SK-N-MC (cell line): ENCODE data around the gene DOCK1.
"Not testable (repeated sequence)": the region's sequence is repeated elsewhere in the genome, so short reads cannot be mapped to it uniquely, and the experiment has no call there.

ENCODE experiments used
- DNase-seq: peaks from one replicate; pipeline ENCODE4 v3.0.0-alpha.2; 2011; ENCODE audit warnings: low read depth, low spot score
- H3K27ac ChIP-seq: fragments of 200-600 bp; sonication (generic); 2 replicates; pipeline ENCODE4 v1.5.1; 2016; ENCODE audit warnings: mixed run types
- H3K36me3 ChIP-seq: fragments of 200-600 bp; sonication (generic); 2 replicates; pipeline ENCODE4 v1.6.1; 2017; ENCODE audit warnings: antibody characterized with exemption, low read length, mixed read lengths; ENCODE audit not compliant: insufficient read depth
- H3K4me3 ChIP-seq: fragments of 200-600 bp; sonication (generic); 2 replicates; pipeline ENCODE4 v1.5.1; 2016
- H3K9ac ChIP-seq: fragments of 200-600 bp; sonication (generic); 2 replicates; pipeline ENCODE4 v1.8.0; 2017; ENCODE audit warnings: mixed run types, mixed read lengths; ENCODE audit not compliant: insufficient read length
- H3K9me3 ChIP-seq: fragments of 200-600 bp; sonication (generic); 2 replicates; pipeline ENCODE4 v1.6.1; 2017; ENCODE audit warnings: low read depth, mild to moderate bottlenecking, antibody characterized with exemption, low read length, moderate library complexity, mixed read lengths
- EZH2 ChIP-seq: fragments of 200-600 bp; sonication (generic); IDR thresholded peaks from one replicate; pipeline ENCODE4 v1.6.1; 2017; ENCODE audit warnings: antibody characterized with exemption
- FOXP2 ChIP-seq: optimal IDR thresholded peaks from 2 replicates; pipeline ENCODE3; 2011; ENCODE audit warnings: mild to moderate bottlenecking, moderate library complexity; ENCODE audit not compliant: insufficient read depth; ENCODE audit errors: extremely low read length, control extremely low read depth
- POLR2AphosphoS5 ChIP-seq: IDR thresholded peaks from 2 replicates; pipeline ENCODE4 v1.6.1; 2012; ENCODE audit warnings: mild to moderate bottlenecking, low read depth, low read length, borderline replicate concordance

Gene DOCK1

DNA sequence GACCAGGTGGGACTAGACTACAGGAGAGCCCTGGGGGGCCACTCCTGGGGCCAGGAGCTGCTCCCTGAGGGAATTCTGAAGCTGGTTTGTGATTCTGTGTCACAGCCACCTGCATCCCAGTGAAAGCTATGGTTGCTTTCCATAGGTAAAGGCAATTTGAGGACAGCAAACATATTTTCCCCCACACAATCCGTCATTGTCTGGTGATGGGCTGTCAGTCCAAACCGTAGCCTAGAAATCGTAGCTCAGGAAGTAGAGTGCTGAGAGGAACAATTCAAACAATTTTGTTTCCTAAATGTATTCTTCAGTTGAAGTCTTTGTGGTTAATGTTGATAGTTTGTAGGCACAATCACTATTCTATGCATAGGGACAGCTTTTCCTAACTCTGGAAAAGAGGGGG is 397.1 kb downstream of the DOCK1 start:
- no peak for DNase-seq
- no peak overlapping the region for H3K27ac ChIP-seq
- no peak overlapping the region for H3K9ac ChIP-seq
- TF ChIP-seq FOXP2 = no peak
- no peak for TF ChIP-seq POLR2AphosphoS5
- no peak for TF ChIP-seq EZH2
- no peaks in the 10 kb centered on the region for H3K36me3 ChIP-seq
- H3K4me3 ChIP-seq = no peak overlapping the region
- no peaks in the 10 kb centered on the region for H3K9me3 ChIP-seq

- Histone ChIP-seq H3K4me3 (no peak overlapping the region), H3K36me3 (no peaks in the 10 kb centered on the region), H3K9me3 (no peaks in the 10 kb centered on the region), H3K27ac (no peak overlapping the region), H3K9ac (no peak overlapping the region)
- DNase-seq = no peak
- TF ChIP-seq FOXP2 = no peak
- no peak for TF ChIP-seq EZH2
- TF ChIP-seq POLR2AphosphoS5 = no peak
These were observed 397.9 kb downstream of the DOCK1 start for GRCh38 chr10:127303105-127303504.

- TF ChIP-seq EZH2 (no peak), FOXP2 (no peak), POLR2AphosphoS5 (no peak)
- Histone ChIP-seq H3K27ac (no peak overlapping the region), H3K4me3 (no peak overlapping the region)
These were observed 398.5 kb downstream of the DOCK1 start for GRCh38 chr10:127303746-127304145.

GRCh38 chr10:127306479-127306878 is 401.3 kb downstream of the DOCK1 start:
- Histone ChIP-seq H3K9me3 (no peaks in the 10 kb centered on the region), H3K9ac (no peak overlapping the region), H3K4me3 (no peak overlapping the region), H3K27ac (no peak overlapping the region), H3K36me3 (no peaks in the 10 kb centered on the region)
- DNase-seq = no peak
- TF ChIP-seq EZH2 (no peak), FOXP2 (no peak), POLR2AphosphoS5 (no peak)

More at GRCh38 chr10:127303746-127304145, 398.5 kb downstream of the DOCK1 start:
- Histone ChIP-seq H3K9me3 (no peaks in the 10 kb centered on the region), H3K36me3 (no peaks in the 10 kb centered on the region), H3K9ac (no peak overlapping the region)
- no peak for DNase-seq

- Histone ChIP-seq H3K4me3 (no peak overlapping the region), H3K36me3 (no peaks in the 10 kb centered on the region), H3K9me3 (no peaks in the 10 kb centered on the region), H3K27ac (no peak overlapping the region), H3K9ac (no peak overlapping the region)
- DNase-seq = no peak
- no peak for TF ChIP-seq POLR2AphosphoS5
- no peak for TF ChIP-seq FOXP2
- TF ChIP-seq EZH2 = no peak
These were observed 402.1 kb downstream of the DOCK1 start for GRCh38 chr10:127307338-127307737.

- TF ChIP-seq POLR2AphosphoS5 (no peak), FOXP2 (no peak), EZH2 (no peak)
- H3K9ac ChIP-seq = no peak overlapping the region
- no peak overlapping the region for H3K4me3 ChIP-seq
- H3K36me3 ChIP-seq = no peaks in the 10 kb centered on the region
- no peak for DNase-seq
- no peaks in the 10 kb centered on the region for H3K9me3 ChIP-seq
- no peak overlapping the region for H3K27ac ChIP-seq
These were observed 402.8 kb downstream of the DOCK1 start for GRCh38 chr10:127308031-127308430.

GRCh38 chr10:127309619-127310018 is 404.4 kb downstream of the DOCK1 start:
- H3K36me3 ChIP-seq, DNase-seq, H3K27ac ChIP-seq, H3K9me3 ChIP-seq, H3K9ac ChIP-seq, H3K4me3 ChIP-seq: not testable (repeated sequence)

DNA sequence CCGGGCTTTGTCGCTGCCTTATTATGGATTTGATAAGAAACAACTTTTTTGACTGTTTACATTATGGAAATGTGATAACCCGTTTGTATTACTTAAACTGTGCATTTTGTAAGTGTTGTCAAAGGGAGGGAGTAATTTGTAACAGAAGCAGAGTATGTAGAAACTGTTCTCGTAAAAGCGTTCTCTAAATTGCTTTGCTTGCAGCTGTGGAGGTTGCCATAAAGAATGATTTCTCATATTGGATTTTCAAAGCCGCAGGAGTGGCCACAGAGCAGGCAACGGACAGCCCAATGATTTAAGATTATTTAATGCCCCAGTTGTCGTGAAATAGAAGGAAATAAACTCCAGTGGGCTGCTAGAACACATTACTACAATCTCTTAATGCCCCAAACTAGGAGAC is 405.2 kb downstream of the DOCK1 start:
- no peaks in the 10 kb centered on the region for H3K36me3 ChIP-seq
- DNase-seq = no peak
- H3K9me3 ChIP-seq = no peaks in the 10 kb centered on the region
- H3K9ac ChIP-seq = no peak overlapping the region
- H3K4me3 ChIP-seq = no peak overlapping the region
- TF ChIP-seq POLR2AphosphoS5 (no peak), FOXP2 (no peak), EZH2 (no peak)
- H3K27ac ChIP-seq = no peak overlapping the region

DNA sequence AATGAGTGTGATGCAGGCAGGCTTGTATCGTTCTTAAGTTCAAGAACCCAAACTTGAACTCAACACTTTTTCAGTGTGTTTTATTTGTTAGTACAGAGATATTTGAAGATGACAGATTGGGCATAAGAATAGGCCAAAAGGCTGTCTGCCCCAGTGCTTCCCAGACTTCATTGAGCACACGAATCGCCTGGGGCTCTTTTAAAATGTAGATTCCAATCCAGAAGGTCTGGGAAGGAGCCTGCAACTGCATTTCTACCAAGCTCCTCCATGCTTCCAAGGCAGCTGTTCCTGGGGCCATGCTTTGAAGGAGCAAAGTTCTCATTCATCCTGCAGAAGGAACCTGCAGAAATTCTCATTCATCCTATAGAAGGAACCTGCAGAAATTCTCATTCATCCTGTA is 405.7 kb downstream of the DOCK1 start:
- DNase-seq = no peak
- no peak for TF ChIP-seq EZH2
- no peak for TF ChIP-seq FOXP2
- H3K36me3 ChIP-seq = no peaks in the 10 kb centered on the region
- no peak overlapping the region for H3K9ac ChIP-seq
- no peaks in the 10 kb centered on the region for H3K9me3 ChIP-seq
- no peak overlapping the region for H3K27ac ChIP-seq
- no peak overlapping the region for H3K4me3 ChIP-seq
